ENCODE measurements around the gene ZNF254.
"Not testable (repeated sequence)": the region's sequence is repeated elsewhere in the genome, so short reads cannot be mapped to it uniquely, and the experiment has no call there.

ZNF254 gene

GRCh38 chr19:24086974-24087595 lies at the start of gene ZNF254:
Gene ZNF254, plus strand, starts transcription at chr19:24087187. Its CDS starts 121 bp downstream, at chr19:24087308.
- peak; percentile 99 for DNase-seq

GRCh38 chr19:24040621-24041020 lies 46.4 kb upstream of the ZNF254 start:
- DNase-seq = no peak

GRCh38 chr19:24041326-24041725 lies 45.7 kb upstream of the ZNF254 start:
- DNase-seq = not testable (repeated sequence)

- DNase-seq = peak; percentile 25
Measured at GRCh38 chr19:24046550-24046949, 40.4 kb upstream of the ZNF254 start.

GRCh38 chr19:24048261-24048660 lies 38.7 kb upstream of the ZNF254 start:
- no peak for DNase-seq

GRCh38 chr19:24049537-24049936 lies 37.5 kb upstream of the ZNF254 start:
- DNase-seq = no peak

GRCh38 chr19:24051516-24051915 lies 35.5 kb upstream of the ZNF254 start:
- DNase-seq = no peak

GRCh38 chr19:24052811-24053210 lies 34.2 kb upstream of the ZNF254 start:
- no peak for DNase-seq

GRCh38 chr19:24053601-24054000 lies 33.4 kb upstream of the ZNF254 start:
- DNase-seq = no peak

- no peak for DNase-seq
Measured at GRCh38 chr19:24054044-24054935, 32.7 kb upstream of the ZNF254 start.

GRCh38 chr19:24055548-24055947 lies 31.4 kb upstream of the ZNF254 start:
- no peak for DNase-seq

- no peak for DNase-seq
Measured at GRCh38 chr19:24057144-24057543, 29.8 kb upstream of the ZNF254 start.

GRCh38 chr19:24059563-24060295 lies 27.3 kb upstream of the ZNF254 start:
- peak; percentile 60 for DNase-seq

GRCh38 chr19:24060687-24061356 lies 26.2 kb upstream of the ZNF254 start:
- DNase-seq = no peak

- no peak for DNase-seq
Measured at GRCh38 chr19:24062190-24062589, 24.8 kb upstream of the ZNF254 start.

GRCh38 chr19:24063295-24063694 lies 23.7 kb upstream of the ZNF254 start:
- no peak for DNase-seq

- DNase-seq = no peak
Measured at GRCh38 chr19:24064175-24064574, 22.8 kb upstream of the ZNF254 start.

GRCh38 chr19:24065243-24065642 lies 21.7 kb upstream of the ZNF254 start:
- no peak for DNase-seq

- DNase-seq = no peak
Measured at GRCh38 chr19:24065865-24066604, 21.0 kb upstream of the ZNF254 start.

- DNase-seq = no peak
Measured at GRCh38 chr19:24069905-24070657, 16.9 kb upstream of the ZNF254 start.

GRCh38 chr19:24071078-24071477 lies 15.9 kb upstream of the ZNF254 start:
- no peak for DNase-seq
